AG09319 (cell line): ENCODE data around the gene CPZ.

ENCODE experiments used
- DNase-seq: peaks from one replicate; pipeline ENCODE4 v3.0.0-alpha.2; 2010; ENCODE audit warnings: low read depth; ENCODE audit errors: extremely low read depth
- CTCF ChIP-seq: IDR thresholded peaks from 2 replicates; pipeline ENCODE4 v1.5.1; 2011; ENCODE audit warnings: low read depth, mild to moderate bottlenecking, inconsistent platforms, low read length, moderate library complexity

CPZ gene

GRCh38 chr4:8642651-8643321, 50.2 kb downstream of the CPZ start:
- DNase-seq = no peak
- no peak for TF ChIP-seq CTCF

GRCh38 chr4:8643441-8643840, 50.9 kb downstream of the CPZ start:
- no peak for TF ChIP-seq CTCF
- DNase-seq = no peak

- TF ChIP-seq CTCF = no peak
- no peak for DNase-seq
These were observed 51.4 kb downstream of the CPZ start for GRCh38 chr4:8643986-8644385.

GRCh38 chr4:8644461-8644891, 51.9 kb downstream of the CPZ start:
- TF ChIP-seq CTCF = no peak
- DNase-seq = no peak

- no peak for TF ChIP-seq CTCF
- no peak for DNase-seq
These were observed 52.6 kb downstream of the CPZ start for GRCh38 chr4:8644966-8645752.

- TF ChIP-seq CTCF = no peak
- DNase-seq = no peak
These were observed 53.2 kb downstream of the CPZ start for GRCh38 chr4:8645753-8646124.
